Epithelial cell of esophagus (primary cell): ENCODE data around the gene MED13L.

Experiments used
- DNase-seq: peaks from one replicate; pipeline ENCODE4 v3.0.0; 2010; ENCODE audit warnings: low read depth
- H3K4me3 ChIP-seq: 2 replicates; pipeline ENCODE4 v1.5.1; 2011; ENCODE audit warnings: mild to moderate bottlenecking, low read length, control low read depth
- CTCF ChIP-seq: IDR thresholded peaks from 2 replicates; pipeline ENCODE4 v1.5.1; 2011; ENCODE audit warnings: low read depth, mild to moderate bottlenecking, low read length, control low read depth, inconsistent platforms; ENCODE audit not compliant: insufficient read depth; ENCODE audit errors: missing control alignments

Gene MED13L

GRCh38 chr12:116278279-116278626 is 760 bp upstream of the MED13L start:
- no peak for TF ChIP-seq CTCF
- no peak for DNase-seq
- peak overlapping the region; percentile 40 for H3K4me3 ChIP-seq

- peak; percentile 82 for DNase-seq
- no peak for TF ChIP-seq CTCF
These were observed 634 bp downstream of the MED13L start for GRCh38 chr12:116276652-116277466.

GRCh38 chr12:116274551-116275375 is 2.7 kb downstream of the MED13L start:
- no peak for DNase-seq
- H3K4me3 ChIP-seq, result peak overlapping the region; percentile 85
- TF ChIP-seq CTCF, result no peak

More at GRCh38 chr12:116276652-116277466, 634 bp downstream of the MED13L start:
- peak overlapping the region; percentile 85 for H3K4me3 ChIP-seq

- H3K4me3 ChIP-seq, result peak overlapping the region; percentile 85
- peak; percentile 24 for DNase-seq
- no peak for TF ChIP-seq CTCF
These were observed 3.5 kb downstream of the MED13L start for GRCh38 chr12:116273813-116274550.

DNA sequence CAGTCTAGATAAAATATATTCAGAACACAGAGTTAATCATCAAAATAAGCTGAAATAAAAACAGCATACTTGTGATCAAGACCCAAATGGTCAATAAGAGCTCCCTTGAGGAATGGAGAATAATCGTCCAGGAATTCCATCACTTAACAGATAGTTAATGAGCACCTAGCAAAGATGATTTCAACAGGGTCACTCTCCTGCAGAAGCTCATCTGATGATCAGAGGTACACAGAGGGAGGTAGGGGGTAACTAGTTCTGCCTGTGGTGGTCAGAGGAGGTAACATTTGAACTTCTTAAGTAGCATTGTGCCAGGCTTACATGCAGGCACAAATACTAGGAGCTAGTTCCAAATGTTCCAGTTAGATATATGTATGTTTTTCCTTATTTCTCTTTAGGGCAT is 9.5 kb downstream of the MED13L start:
- H3K4me3 ChIP-seq, result no peak overlapping the region
- DNase-seq, result no peak
- no peak for TF ChIP-seq CTCF

DNA sequence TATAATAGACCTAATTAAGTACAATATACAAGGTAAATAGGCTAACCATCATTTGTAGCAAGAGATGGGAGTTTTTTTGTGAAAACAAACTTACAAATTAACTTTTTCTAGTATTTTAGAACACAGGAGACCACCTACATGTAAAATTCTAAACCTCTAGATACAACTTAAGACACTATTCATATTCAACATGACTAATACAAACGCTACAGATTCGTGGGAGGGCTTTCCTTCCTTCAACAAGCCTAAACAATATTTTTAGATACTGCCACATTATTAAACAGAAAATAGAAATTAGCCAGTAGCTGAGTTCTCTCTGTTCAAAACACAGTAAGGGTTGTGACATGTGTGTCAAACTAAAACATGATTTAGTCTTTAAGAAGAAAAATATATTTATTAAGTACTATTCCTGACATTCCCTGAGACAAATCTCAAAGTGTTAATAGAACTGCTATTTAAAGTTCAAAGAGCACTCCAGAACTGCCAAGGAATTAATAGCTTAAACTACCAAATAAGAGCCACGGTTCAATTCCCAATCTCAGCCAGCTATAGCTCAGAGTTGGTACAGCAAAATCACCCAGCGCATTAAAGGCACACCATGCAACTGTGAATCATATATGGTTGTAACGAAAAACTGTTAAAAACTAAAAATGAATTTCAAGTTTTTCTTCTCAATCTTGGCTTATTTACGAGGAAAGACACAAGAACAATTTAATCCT is 10.7 kb downstream of the MED13L start:
- peak; percentile 54 for DNase-seq
- TF ChIP-seq CTCF, result no peak
- H3K4me3 ChIP-seq, result no peak overlapping the region
